ENCODE data around the gene DKK1. TPM values are rescaled to one million over a fixed set of nuclear protein-coding genes. Genes with fewer than 3 reads are reported as not detected.

The DKK1 gene
- total RNA-seq, 1 donor from 2014 or later = 2.5 TPM

DNA sequence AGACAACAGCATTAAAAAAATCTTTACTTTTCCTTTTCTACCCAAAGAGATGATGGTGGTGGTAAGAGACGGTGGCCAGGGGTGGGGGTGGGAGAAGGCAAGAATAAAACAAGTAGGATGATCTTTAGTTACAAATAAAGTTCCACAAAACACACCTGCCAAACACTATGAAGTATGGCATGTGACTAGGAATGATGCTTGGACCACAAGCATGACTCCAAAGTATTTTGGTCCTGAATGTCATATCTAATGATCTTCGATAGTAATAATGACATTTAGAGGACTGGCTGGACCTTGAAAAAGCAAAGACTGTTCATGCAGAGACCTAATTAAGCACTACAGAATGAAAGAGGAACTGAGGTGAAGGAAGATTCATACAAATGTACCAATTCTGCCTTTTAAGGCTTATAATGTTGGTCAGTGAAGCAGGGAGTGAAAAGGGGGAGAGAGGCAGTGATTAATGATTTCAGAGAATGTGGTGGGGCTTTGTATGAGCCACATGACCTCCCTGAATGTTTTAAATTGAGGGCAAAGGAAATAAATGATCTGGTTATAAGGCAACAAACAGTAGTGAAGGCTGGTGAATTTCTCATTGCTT, 29.6 kb upstream of the DKK1 start:
- Histone ChIP-seq H3K27ac (no peak overlapping the region), H3K36me3 (peaks cover 7% of the 10 kb centered on the region), H3K9me3 (no peaks in the 10 kb centered on the region), H3K4me1 (no peaks in the 10 kb centered on the region), H3K27me3 (ENCODE audit: low read depth) (no peaks in the 10 kb centered on the region), H3K4me3 (no peak overlapping the region)
- intact Hi-C loops (cut with DNase I) = no loop called here
- DNase-seq (no peak), ATAC-seq (no peak)
- no peak for TF ChIP-seq CTCF (IDR thresholded peaks at IDR 0.05)

GRCh38 chr10:52287866-52288265, 26.2 kb upstream of the DKK1 start:
- ATAC-seq (no peak), DNase-seq (no peak)
- H3K9me3 ChIP-seq = no peaks in the 10 kb centered on the region
- no peak overlapping the region for H3K4me3 ChIP-seq
- H3K27me3 ChIP-seq (ENCODE audit: low read depth) = no peaks in the 10 kb centered on the region
- peaks cover 2% of the 10 kb centered on the region for H3K36me3 ChIP-seq
- H3K27ac ChIP-seq = no peak overlapping the region
- intact Hi-C loops (cut with DNase I) = no loop called here
- TF ChIP-seq CTCF (IDR thresholded peaks at IDR 0.05) = no peak
- H3K4me1 ChIP-seq = no peaks in the 10 kb centered on the region

- Histone ChIP-seq H3K36me3 (no peaks in the 10 kb centered on the region), H3K4me3 (no peak overlapping the region), H3K27me3 (ENCODE audit: low read depth) (no peaks in the 10 kb centered on the region), H3K27ac (no peak overlapping the region), H3K9me3 (no peaks in the 10 kb centered on the region), H3K4me1 (no peaks in the 10 kb centered on the region)
- TF ChIP-seq CTCF (IDR thresholded peaks at IDR 0.05) = no peak
- ATAC-seq = no peak
- DNase-seq = no peak
- intact Hi-C loops (cut with DNase I) = no loop called here
Measured at GRCh38 chr10:52297747-52298146, 16.3 kb upstream of the DKK1 start.

GRCh38 chr10:52300599-52301277, 13.3 kb upstream of the DKK1 start:
- no peak for TF ChIP-seq CTCF (IDR thresholded peaks at IDR 0.05)
- intact Hi-C loops (cut with DNase I) = no loop called here
- Histone ChIP-seq H3K27ac (no peak overlapping the region), H3K4me1 (no peaks in the 10 kb centered on the region), H3K9me3 (no peaks in the 10 kb centered on the region), H3K36me3 (no peaks in the 10 kb centered on the region), H3K4me3 (no peak overlapping the region), H3K27me3 (ENCODE audit: low read depth) (no peaks in the 10 kb centered on the region)
- no peak for ATAC-seq
- DNase-seq = no peak

DNA sequence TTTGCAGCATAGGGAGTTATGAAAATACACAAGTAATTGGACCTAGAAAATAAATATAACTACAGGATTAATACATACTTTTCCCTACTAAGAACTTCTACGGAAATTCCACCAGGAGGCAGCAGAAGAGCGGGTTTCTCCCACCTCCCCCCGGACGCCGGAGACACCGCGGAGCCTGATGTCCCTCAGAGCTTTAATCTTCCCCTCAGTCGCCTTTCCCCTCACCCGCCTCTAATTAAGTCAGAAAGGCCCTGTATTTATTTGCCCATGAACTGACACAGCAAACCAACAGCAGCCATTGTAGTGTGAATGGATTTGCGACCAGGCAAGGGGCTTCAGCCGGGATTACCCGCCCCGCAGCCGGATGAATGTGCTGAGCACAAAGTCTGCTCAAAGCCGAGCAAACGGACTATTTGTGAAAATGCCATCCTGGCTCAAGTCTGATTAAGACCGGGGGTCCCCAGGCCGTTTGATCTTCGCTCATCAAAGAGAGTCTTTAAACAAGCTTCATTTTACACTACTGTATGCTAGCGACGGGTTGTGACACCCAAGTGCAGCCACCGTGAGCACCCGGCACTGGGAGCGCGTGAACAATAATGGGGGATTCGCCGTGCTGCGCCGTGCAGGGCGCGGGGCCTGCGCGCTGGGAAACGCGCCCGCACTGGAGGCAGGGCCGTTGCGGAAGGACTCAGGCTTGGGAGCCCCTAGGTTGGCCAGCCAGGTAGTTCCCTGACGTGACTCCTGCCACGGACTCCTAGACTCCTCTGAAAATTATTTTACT, 5.6 kb upstream of the DKK1 start:
- Histone ChIP-seq H3K9me3 (no peaks in the 10 kb centered on the region), H3K4me3 (peak overlapping the region; percentile 57), H3K27ac (no peak overlapping the region), H3K36me3 (no peaks in the 10 kb centered on the region), H3K27me3 (ENCODE audit: low read depth) (peaks cover 23% of the 10 kb centered on the region), H3K4me1 (peaks cover 6% of the 10 kb centered on the region)
- peak; percentile 66 for TF ChIP-seq CTCF (IDR thresholded peaks at IDR 0.05)
- ATAC-seq (peak; percentile 79 to 94), DNase-seq (peak; percentile 59)
- intact Hi-C loops (cut with DNase I) = no loop called here
